Colonic mucosa (tissue), 4 donors: ENCODE measurements around the gene PMM2. TPM values are rescaled to one million over a fixed set of nuclear protein-coding genes. Genes with fewer than 3 reads are reported as not detected.

Experiments
- DNase-seq: peaks from one replicate; pipeline ENCODE4 v3.0.0-alpha.2; 2020
- H3K27ac ChIP-seq: fragments of 200-600 bp; one replicate; pipeline ENCODE4 v1.8.0; 2021
- H3K27me3 ChIP-seq: fragments of 200-600 bp; one replicate; pipeline ENCODE4 v1.8.0; 2021
- H3K36me3 ChIP-seq: fragments of 200-600 bp; one replicate; pipeline ENCODE4 v1.8.0; 2021
- H3K4me1 ChIP-seq: fragments of 200-600 bp; one replicate; pipeline ENCODE4 v1.8.0; 2021; ENCODE audit warnings: mild to moderate bottlenecking
- H3K4me3 ChIP-seq: fragments of 200-600 bp; one replicate; pipeline ENCODE4 v1.8.0; 2021
- H3K9ac ChIP-seq, 2 donors: one replicate each; pipeline ENCODE4 v1.7.0; 2013; ENCODE audit warnings: control low read depth in 2 of 2, low read depth in 2 of 2, low read length in 2 of 2
- H3K9me3 ChIP-seq: fragments of 200-600 bp; one replicate; pipeline ENCODE4 v1.8.0; 2021
- CTCF ChIP-seq: fragments of 200-600 bp; IDR thresholded peaks from one replicate; pipeline ENCODE4 v1.8.0; 2022; ENCODE audit warnings: antibody characterized with exemption, mild to moderate bottlenecking
- intact Hi-C: fragments of 100-400 bp; cut with DNase I; formaldehyde crosslinking; loops from one replicate; pipeline ENCODE4 v1.14.1; 2022
- total RNA-seq, 2 donors: library from RNA; stranded (reverse); fragmentation: NEBNext Ultra II Directional in 1 of 2; extraction: Animal tissue kit (Norgen Biotek cat#: 25700) in 1 of 2; gene quantifications; one replicate each; pipeline ENCODE4 v1.2.1, GENCODE V29; 2021
- donor health status: healthy.
- donor health status: DM: no; HTN: no; CAD: no.
- donor health status: DM: no; HTN: no; CAD: no.

The PMM2 gene
- total RNA-seq, 2 donors from 2014 or later = 60.7 to 88.1 TPM

GRCh38 chr16:8853150-8853549 lies 55.5 kb downstream of the PMM2 start:
- H3K27me3 ChIP-seq = no peaks in the 10 kb centered on the region
- peaks cover 5% of the 10 kb centered on the region for H3K36me3 ChIP-seq
- no peak overlapping the region for H3K4me3 ChIP-seq
- TF ChIP-seq CTCF = no peak
- intact Hi-C loops = loop anchor here (10.0 kb wide), 1 partner anchor 48 kb away; no protein-coding TSS in a partner anchor
- no peaks in the 10 kb centered on the region for H3K4me1 ChIP-seq
- H3K9me3 ChIP-seq = no peaks in the 10 kb centered on the region
- no peak overlapping the region for H3K9ac ChIP-seq
- no peak overlapping the region for H3K27ac ChIP-seq
- DNase-seq = peak; percentile 16

GRCh38 chr16:8853611-8854010 lies 56.0 kb downstream of the PMM2 start:
- Histone ChIP-seq H3K9ac (no peak overlapping the region), H3K27me3 (no peaks in the 10 kb centered on the region), H3K4me1 (no peaks in the 10 kb centered on the region), H3K4me3 (no peak overlapping the region), H3K9me3 (no peaks in the 10 kb centered on the region), H3K27ac (no peak overlapping the region), H3K36me3 (peaks cover 5% of the 10 kb centered on the region)
- intact Hi-C loops = loop anchor here (10.0 kb wide), 1 partner anchor 49 kb away; no protein-coding TSS in a partner anchor
- peak; percentile 12 for DNase-seq
- no peak for TF ChIP-seq CTCF

DNA sequence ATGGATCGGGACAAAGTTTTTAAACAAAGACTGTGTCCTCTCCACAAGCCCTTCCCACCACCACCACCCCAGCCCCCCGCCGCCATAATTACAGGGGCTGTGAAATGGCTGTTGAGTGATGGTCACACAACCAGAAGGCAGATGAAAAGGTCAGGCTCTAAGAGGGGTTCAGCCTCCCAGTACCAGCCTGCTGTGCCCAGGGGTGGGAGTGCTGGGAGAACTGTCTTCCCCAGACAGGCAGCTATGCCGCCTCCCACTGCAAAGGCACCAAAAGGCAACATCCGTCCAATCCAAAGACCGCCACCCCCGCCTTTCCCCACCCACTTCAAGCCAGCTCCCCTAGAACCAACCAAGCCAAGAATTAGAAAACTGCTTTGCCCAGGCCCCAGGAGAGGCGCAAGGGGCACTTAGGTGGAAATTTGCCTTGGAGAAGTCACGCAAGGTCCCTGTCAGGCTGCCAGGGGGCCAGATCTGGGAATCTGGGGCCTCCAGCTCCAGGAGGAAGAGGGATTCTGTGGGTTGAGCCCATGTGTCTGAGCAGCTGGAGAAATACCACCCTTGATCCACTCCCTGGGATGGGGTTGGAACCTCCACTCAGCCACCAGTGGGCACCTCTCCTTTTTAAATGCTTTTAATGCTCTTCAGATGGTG lies 56.8 kb downstream of the PMM2 start:
- peak; percentile 16 for DNase-seq
- H3K36me3 ChIP-seq = peaks cover 5% of the 10 kb centered on the region
- intact Hi-C loops = loop anchor here (10.0 kb wide), 1 partner anchor 50 kb away; no protein-coding TSS in a partner anchor
- no peak overlapping the region for H3K4me3 ChIP-seq
- no peak overlapping the region for H3K27ac ChIP-seq
- no peak overlapping the region for H3K9ac ChIP-seq
- no peaks in the 10 kb centered on the region for H3K9me3 ChIP-seq
- no peaks in the 10 kb centered on the region for H3K4me1 ChIP-seq
- no peaks in the 10 kb centered on the region for H3K27me3 ChIP-seq
- no peak for TF ChIP-seq CTCF

- H3K4me1 ChIP-seq = no peaks in the 10 kb centered on the region
- TF ChIP-seq CTCF = no peak
These were observed 57.6 kb downstream of the PMM2 start for GRCh38 chr16:8855051-8855786.

GRCh38 chr16:8855972-8856371 lies 58.3 kb downstream of the PMM2 start:
- Histone ChIP-seq H3K9ac (no peak overlapping the region), H3K27ac (no peak overlapping the region), H3K36me3 (peaks cover 5% of the 10 kb centered on the region), H3K27me3 (no peaks in the 10 kb centered on the region), H3K9me3 (no peaks in the 10 kb centered on the region), H3K4me1 (no peaks in the 10 kb centered on the region), H3K4me3 (no peak overlapping the region)
- DNase-seq = no peak
- no peak for TF ChIP-seq CTCF
- intact Hi-C loops = loop anchor here (10.0 kb wide), 1 partner anchor 51 kb away; no protein-coding TSS in a partner anchor

More at GRCh38 chr16:8855051-8855786, 57.6 kb downstream of the PMM2 start:
- Histone ChIP-seq H3K9me3 (no peaks in the 10 kb centered on the region), H3K27ac (no peak overlapping the region), H3K36me3 (peaks cover 5% of the 10 kb centered on the region), H3K4me3 (no peak overlapping the region), H3K9ac (no peak overlapping the region), H3K27me3 (no peaks in the 10 kb centered on the region)
- peak; percentile 20 for DNase-seq
- intact Hi-C loops = loop anchor here (10.0 kb wide), 1 partner anchor 50 kb away; no protein-coding TSS in a partner anchor
